NCI-H2196 treated with DMSO at 0.1 percent for 48 hours (cell line): Measurements from ENCODE around the gene DNAJC18.

Experiments used
- DNase-seq: peaks from one replicate; lab custom pipeline; 2025; ENCODE audit not compliant: unreplicated experiment; lab: John Stamatoyannopoulos, UW

DNAJC18 gene

DNA sequence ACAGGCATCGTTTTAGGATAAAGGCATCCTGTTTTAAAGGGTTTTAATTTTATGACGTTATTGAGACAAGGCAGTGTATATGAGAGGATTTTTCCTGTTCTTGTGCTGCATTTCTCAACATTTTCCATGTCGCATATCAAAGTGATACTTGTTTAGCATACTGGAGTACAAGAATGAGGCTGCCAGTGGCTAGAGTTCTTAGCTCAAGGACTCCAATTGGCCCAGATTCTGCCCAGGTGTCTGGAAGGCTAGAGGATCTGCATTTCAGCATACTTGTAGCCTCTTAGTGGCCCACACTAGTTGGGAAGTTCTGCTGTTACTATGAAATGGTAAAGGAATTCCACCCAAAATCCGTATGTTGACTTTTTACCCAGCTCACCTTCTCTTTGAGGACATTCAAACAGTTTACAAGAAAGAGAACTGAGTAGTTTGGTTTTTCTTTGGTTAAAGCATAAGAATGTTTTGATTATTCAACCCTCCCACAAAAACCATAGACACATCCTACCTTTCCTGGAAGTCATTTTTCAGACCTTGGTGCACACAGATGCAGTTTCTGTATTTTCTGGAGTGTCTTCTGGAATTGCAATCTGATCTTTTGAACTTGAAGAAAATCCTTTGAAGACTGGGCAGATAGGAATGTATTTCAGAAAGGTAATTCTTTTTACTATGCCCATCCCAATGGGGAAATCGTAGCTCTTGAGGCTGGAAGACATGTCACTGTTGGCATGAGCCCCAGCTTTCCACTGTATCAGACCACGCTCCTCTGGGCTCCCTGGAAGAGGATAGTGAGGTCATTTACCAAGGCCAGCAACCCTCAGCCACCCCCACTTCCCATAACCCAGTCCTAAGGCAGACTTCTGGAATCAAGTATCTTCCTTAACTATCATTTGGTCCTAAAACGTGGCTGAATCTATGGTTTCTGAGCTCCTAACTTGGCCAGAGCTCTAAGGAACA, 67.6 kb downstream of the DNAJC18 start:
- no peak for DNase-seq

DNA sequence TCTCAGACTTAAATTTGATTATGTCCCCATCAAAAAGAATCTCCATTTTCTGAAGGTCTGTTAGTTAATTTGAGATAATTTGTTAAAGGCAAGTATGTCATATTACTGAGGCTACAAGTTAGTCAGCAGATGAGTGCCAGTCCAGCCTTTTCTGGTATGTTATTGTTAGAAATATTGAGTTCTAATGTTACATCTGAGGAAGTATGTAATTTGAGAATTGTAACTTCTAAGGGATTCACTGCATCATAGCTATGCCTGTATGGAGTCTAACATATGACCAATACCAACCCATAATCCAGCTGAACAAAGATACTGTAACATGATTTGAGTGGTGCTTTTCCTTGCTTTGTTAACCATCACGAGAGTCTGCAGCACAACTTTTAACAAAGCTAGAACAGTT, 70.1 kb downstream of the DNAJC18 start:
- no peak for DNase-seq

DNA sequence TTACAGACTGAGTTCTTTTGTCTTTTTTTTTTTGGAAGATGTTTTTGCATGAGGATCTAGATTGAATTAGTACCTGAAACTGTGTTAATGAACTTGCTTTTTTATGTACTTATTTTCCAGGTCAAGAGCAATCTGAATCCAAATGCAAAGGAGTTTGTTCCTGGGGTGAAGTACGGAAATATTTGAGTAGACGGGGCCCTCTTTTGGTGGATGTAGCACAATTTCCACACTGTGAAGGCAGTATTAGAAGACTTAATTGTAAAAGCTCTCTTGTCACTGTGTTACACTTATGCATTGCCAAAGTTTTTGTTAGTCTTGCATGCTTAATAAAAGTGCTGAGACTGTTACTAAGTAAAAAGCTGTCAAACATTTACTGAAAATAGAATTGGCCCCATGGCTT, 70.7 kb downstream of the DNAJC18 start:
- no peak for DNase-seq

DNA sequence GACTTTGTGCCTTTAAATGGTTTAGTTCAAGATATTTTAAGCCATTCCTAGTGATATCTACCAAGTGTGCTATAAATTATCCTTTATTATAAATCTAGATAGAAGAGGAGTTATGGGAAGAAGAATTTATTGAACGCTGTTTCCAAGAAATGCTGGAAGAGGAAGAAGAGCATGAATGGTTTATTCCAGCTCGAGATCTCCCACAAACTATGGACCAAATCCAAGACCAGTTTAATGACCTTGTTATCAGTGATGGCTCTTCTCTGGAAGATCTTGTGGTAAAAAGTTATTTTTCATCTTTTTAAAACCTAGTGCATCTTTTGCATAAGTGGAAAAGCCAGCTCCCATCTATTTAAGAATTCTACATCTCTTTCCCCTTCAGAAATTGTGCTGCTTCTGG, 74.9 kb downstream of the DNAJC18 start:
- DNase-seq: no peak

DNA sequence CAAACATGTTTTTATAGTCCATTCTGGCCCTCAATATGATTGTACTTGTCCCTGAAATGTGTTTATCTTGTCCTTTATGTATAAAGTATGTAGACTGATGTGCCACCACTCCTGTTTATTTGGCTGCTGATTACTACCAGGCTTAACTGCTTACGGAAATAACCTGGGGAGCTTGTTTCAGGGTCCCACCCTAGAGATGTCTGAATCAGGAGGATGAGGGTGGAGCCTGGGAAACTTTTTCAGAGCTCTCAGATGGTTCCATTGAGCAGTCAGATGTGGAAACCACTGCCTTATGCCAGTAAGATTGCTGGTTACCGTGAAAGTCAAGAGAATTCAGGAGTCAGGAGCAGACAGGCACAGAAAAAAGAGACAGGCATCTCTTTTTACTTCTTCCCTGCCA, 75.4 kb downstream of the DNAJC18 start:
- no peak for DNase-seq

DNA sequence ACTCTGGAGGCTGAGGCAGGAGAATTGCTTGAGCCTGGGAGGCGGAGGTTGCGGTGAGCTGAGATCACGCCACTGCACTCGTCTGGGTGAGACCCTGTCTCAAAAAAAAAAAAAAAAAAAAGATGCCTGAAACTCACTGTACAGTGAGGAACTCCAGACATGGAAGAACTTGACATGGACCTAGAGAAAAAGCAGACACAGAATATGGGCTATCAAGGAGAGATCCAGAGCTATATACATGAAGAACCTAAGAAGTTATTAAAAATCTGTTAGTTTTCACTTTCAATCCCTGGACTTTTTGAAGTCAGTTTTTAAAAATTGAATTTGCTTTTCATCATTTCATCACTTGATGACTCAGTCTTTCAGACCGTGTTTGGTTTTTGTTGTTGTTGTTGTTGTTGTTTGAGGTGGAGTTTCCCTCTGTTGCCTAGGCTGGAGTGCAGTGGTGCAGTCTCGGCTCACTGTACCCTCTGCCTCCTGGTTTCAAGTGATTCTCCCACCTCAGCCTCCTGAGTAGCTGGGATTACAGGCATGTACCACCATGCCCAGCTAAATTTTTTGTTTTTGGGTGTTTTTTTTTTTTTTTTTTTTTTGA, 77.4 kb downstream of the DNAJC18 start:
- DNase-seq: no peak

DNA sequence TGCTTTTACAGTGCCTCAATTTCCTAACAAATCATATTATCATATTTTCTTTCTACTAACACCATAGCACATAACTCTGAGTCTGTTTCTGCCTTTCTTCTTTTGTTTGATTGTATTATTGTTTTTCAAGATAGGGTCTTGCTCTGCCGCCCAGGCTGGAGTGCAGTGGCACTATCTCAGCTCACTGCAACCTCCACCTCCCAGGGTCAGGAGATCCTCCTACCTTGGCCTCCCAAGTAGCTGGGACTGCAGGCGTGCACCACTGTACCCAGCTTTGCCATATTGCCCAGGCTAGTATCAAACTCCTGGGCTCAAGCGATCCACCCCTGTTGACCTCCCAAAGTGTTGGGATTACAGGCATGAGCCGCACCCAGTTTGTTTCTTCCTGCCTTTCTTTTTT, 78.9 kb downstream of the DNAJC18 start:
- no peak for DNase-seq
